Stimulated activated CD4-positive, alpha-beta T cell treated with anti-CD3 and anti-CD28 coated beads, Interleukin-4, amount 100 ng/mL, for 4 hours (primary cell): ENCODE data around the gene ZNRF3.
"Not testable (repeated sequence)": the region's sequence is repeated elsewhere in the genome, so short reads cannot be mapped to it uniquely, and the experiment has no call there.

Experiments
- DNase-seq, 2 experiments: peaks; one replicate each; pipeline ENCODE4 v3.0.0-alpha.2; 2020

ZNRF3 gene

GRCh38 chr22:29073618-29074275, 190.4 kb downstream of the ZNRF3 start:
- peak; percentile 17 to 50 for DNase-seq

- DNase-seq, result no peak
Measured at GRCh38 chr22:29074276-29074772, 191.0 kb downstream of the ZNRF3 start.

- no peak for DNase-seq
Measured at GRCh38 chr22:29078036-29078868, 194.9 kb downstream of the ZNRF3 start.

- DNase-seq, result no peak
Measured at GRCh38 chr22:29078869-29079207, 195.5 kb downstream of the ZNRF3 start.

GRCh38 chr22:29079218-29079901, 196.0 kb downstream of the ZNRF3 start:
- DNase-seq, result no peak

- DNase-seq, result no peak
Measured at GRCh38 chr22:29080106-29080975, 197.0 kb downstream of the ZNRF3 start.

GRCh38 chr22:29081517-29082236, 198.3 kb downstream of the ZNRF3 start:
- DNase-seq, result no peak

GRCh38 chr22:29082826-29083545, 199.6 kb downstream of the ZNRF3 start:
- no peak for DNase-seq

- not testable (repeated sequence) for DNase-seq
Measured at GRCh38 chr22:29083576-29083932, 200.2 kb downstream of the ZNRF3 start.

- DNase-seq, result no peak
Measured at GRCh38 chr22:29083933-29084591, 200.7 kb downstream of the ZNRF3 start.

GRCh38 chr22:29087012-29087411, 203.6 kb downstream of the ZNRF3 start:
- no peak for DNase-seq

GRCh38 chr22:29088809-29089208, 205.4 kb downstream of the ZNRF3 start:
- DNase-seq, result no peak

- no peak for DNase-seq
Measured at GRCh38 chr22:29089507-29089906, 206.1 kb downstream of the ZNRF3 start.

GRCh38 chr22:29090039-29090438, 206.7 kb downstream of the ZNRF3 start:
- DNase-seq, result no peak

- no peak for DNase-seq
Measured at GRCh38 chr22:29092243-29092642, 208.9 kb downstream of the ZNRF3 start.

- no peak for DNase-seq
Measured at GRCh38 chr22:29093030-29093429, 209.7 kb downstream of the ZNRF3 start.

- DNase-seq, result no peak
Measured at GRCh38 chr22:29093501-29094300, 210.3 kb downstream of the ZNRF3 start.

GRCh38 chr22:29095459-29095858, 212.1 kb downstream of the ZNRF3 start:
- no peak for DNase-seq

- DNase-seq, result no peak
Measured at GRCh38 chr22:29096736-29097669, 213.6 kb downstream of the ZNRF3 start.
